Measurements from ENCODE around the gene ARIH1. TPM values are rescaled to one million over a fixed set of nuclear protein-coding genes. Genes with fewer than 3 reads are reported as not detected.
"Not testable (repeated sequence)": the region's sequence is repeated elsewhere in the genome, so short reads cannot be mapped to it uniquely, and the experiment has no call there.

Gene ARIH1
- polyA plus RNA-seq, 1 donor: 133 TPM

DNA sequence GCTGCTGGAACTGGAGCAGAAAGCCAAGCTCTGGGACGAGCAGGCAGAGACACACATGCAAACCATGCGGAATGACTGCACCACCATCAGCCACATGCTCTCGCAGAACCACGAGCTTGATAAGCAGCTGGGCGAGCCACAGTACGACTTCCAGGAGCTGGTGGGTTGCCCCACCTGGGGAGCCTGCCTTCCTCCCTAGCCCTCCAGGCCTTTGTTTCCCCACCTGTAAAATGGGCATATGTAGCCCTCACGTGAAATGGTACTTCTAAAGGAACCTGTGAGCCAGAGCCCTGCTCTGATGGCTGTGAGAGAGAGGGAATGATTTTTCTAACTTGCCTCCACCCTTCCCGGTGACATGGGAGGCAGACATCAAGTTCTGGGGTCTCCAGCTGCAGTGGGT, 135.7 kb downstream of the ARIH1 start:
- no peak for DNase-seq

DNA sequence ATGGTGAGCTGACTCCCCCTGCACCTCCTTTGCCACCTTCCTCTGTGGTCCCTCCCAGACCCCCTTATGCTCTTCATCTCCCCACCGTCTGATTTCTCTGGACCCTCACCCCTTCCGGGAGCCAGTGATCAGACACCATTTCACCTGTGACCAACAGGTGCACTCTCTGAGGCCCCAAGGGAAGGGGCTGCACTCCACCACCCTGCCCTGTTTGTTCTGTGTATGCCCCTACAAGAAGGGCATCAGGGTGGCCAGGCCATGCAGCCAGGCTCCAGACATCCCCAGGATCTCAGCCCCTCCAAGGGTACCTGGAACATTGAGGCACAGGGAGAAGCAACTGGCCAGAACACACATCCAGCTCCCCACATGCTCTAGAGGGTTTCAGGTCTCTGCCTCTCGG, 138.2 kb downstream of the ARIH1 start:
- not testable (repeated sequence) for DNase-seq

DNA sequence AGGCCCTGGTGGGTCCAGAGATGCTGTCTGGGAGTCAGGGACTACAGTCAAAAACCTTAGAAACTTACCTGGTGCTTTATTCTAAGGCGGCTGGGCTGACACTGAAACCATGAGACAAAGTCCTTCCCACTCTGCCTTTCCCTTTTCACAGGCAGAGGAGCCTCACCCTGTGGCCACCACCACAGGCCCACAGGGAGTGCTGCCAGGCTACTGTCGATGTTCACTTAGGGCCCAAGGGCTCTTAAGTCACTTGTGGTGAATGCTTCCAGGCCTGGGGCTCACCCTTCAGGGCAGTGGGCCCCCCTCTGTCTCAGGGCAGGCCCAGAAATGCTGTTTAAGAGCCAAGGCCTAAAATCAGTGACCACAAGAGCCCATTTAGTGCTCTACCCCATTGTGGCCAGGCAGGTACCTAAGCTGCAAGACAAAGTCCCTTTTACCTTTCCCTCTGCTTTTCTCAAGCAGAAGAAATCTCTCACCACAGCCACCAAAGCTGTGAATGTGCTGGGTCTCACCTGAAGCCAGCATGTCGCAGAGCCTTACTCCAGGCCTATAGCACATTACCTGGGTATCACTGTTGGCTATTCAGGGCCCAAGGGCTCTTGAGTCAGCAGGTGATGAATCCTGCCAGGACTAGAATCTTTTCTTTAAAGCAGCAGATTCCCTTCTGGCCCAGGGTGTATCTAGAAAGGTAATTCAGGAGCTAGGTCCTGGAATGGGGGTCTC, 140.8 kb downstream of the ARIH1 start:
- no peak for DNase-seq

DNA sequence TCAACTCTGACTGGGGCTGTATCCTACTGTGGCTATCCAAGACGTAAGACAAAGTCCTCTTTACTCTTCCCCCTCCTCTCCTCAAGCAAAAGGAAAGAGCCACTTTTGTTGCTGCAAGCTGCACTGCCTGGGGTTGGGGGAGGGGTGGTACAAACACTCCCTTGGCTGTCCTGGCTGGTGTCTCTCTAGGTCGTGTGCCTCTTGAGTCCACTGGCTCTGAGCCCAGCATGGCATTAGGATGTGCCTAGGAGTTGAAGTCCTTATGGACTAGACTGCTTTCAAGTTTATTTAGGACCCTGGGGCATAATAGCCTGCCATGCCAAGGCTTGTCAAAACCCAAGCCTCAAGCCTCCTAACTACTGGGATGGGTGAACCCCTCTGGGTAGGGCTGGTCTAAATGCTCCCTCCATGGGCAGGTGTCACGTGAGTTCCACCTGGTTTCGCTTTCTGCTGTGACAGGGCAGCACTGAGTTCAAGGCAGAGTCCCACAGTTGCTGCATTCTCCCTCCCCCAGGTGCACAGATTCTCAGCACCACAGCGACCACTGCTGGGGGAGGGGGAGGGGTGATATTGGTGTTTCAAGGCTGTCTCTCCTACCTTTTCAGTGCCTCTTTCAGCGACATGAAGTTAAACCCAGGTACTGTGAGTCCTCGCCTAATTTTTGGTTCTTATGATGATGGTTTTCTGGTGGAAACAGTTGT, 141.6 kb downstream of the ARIH1 start:
- DNase-seq: not testable (repeated sequence)

DNA sequence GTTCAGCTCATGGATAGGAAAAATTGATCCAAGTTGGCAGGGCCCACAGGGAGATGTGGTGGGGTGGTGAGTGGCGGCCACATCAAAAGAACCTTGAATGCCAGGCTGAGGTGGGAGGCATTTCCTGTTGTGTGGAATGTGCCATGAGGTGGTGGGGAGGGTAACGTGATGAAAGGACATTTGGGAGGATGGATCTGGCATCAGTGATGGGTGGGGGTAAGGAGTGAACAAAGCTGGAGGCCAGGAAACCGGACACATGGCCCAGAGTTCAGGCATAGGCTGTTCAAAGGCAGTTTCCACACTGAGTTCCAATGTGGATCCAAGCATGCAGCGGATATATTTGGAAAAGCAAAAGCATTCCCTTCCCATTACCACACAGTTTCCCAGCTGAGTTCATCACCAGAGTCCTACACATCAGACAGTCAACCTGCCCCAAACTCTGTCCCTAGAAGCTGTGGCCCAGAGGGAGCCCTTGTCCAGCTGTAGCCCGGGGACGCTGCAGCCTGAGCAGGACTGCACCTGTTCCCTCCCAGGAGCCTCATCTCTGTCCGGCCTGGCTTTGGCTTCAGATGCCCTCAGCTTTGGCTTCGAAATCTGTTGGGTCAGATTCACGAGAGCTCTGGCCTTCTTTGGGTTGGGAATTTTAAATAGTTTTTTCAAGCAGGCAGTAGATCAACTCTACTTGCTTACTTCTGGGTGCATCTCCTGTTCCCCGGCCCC, 142.5 kb downstream of the ARIH1 start:
- DNase-seq: no peak

DNA sequence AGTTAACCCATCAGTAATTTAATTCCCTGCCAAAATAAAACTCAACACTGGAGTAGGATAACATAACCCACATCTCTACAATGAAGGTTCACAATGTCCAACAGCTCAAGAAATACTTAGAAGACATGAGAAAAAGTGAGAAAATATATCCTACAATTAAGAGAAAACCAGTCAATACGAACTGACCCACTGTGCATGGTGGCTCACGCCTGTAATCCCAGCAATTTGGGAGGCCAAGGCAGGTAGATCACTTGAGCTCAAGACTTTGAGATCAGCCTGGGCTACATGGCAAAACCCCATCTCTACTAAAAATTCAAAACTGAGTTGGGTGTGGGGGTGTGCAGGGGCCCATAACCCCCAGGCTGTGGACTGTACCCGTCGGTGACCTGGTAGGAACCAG, 149.7 kb downstream of the ARIH1 start:
- DNase-seq: not testable (repeated sequence)

DNA sequence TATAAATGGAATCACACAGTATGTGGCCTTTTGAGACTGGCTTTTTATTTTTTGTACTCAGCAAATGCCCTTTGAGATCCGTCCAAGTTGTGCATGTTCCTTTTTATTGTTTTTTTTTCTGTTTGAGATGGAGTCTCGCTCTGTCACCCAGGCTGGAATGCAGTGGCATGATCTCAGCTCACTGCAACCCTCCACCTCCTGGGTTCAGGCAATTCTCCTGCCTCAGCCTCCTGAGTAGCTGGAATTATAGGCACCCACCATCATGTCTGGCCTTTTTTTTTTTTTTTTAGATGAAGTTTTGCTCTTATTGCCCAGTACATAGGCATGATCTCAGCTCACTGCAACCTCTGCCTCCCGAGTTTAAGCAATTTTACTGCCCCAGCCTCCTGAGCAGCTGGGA, 152.0 kb downstream of the ARIH1 start:
- DNase-seq: not testable (repeated sequence)

DNA sequence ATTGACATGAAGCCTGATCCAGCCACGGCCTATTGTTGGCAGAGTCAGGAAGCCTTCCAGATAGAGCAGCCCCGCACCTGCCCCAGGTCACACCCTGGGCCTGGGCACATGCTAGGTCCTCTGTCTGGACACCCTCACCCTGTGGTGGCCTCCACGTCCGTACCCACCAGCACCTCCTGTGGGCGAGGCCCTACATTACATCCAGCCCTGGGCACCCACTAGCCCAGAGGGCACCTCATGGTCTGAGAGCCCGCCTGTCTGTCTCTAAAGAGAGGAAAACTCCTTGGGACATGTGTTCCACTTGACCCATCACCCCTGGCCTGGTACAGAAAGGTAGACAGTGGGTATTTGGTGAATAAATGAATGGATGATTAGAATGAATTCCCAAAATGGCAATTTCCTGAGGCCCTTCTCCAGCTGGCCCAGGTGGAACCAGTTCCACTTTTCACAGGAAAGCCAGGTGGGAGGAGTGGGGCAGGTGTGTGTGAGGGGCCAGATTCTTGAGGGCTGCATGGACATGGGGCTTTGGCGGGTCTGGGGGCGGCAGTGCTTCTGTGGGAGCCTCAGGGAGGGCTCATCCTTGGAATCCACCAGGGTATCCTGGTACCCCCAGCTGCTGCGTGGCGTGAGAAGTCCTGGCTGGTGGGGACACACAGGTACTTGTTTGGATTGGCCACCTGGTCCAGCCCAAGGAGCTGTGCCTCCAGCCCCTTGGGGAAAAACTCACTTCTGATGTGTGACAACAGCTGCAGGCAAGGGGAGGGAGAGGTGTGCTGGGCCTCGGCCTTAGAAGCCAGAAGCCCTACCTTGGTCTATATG, 154.3 kb downstream of the ARIH1 start:
- DNase-seq: not testable (repeated sequence)

DNA sequence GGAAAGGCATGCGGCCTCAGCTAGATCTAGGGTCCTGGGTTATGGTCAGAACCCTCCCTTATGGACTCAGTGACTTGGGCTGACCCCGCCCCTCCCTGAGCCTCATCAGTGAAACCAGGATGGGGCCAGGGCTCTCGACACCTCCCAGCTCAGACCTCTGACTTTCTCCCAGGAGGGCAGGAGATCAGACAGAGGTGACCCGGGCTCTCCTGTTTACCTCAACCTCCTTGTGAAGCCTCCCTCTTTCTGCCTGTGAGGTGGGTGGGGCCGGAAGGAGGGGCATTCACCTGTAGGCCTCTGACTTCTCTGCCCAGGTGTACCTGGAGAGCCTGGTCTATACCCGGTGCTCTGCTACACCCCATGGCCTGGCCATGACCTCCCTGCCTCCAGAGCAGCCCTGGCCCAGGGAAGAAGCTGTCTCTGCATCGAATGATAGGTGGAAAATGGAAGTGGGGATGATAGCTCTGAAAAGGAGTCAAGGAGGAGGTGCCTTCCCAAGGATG, 155.0 kb downstream of the ARIH1 start:
- not testable (repeated sequence) for DNase-seq

DNA sequence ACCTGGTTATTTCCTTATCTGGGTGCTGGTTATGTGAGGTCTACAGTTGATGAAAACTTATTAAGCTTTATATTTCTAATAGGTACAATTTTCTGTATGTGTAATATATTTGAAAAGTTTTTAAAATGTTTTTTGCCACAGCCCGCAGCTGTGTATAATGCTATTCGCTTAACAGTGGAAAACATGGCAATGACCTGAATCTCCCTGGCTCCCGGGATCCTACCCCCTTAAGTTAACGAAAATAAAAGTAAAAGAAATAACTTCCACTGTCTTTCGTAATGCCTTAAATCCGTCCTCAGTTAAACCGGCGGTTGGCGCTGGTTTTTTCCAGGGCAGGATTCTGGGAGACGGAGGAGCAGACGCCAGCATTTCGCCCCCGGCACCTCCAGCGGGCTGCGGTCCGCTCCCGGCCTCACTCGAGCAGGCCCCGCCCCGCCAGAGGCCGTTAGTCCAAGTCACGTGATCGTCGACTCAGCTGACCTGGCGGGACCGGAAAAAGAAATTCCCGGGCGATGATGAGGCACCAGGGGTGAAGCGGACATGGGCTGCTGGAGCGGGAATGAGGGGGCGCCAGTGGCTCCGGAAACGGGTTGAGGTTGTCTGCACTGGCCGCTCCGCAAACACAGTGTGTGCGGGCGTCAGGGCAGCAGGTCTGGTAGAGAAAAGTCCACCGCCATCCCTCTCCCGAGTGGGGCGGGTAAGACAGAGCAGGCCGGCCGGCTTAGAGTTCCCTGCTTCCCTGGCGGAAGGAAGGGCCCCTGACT, 162.6 kb downstream of the ARIH1 start:
- DNase-seq: not testable (repeated sequence)

DNA sequence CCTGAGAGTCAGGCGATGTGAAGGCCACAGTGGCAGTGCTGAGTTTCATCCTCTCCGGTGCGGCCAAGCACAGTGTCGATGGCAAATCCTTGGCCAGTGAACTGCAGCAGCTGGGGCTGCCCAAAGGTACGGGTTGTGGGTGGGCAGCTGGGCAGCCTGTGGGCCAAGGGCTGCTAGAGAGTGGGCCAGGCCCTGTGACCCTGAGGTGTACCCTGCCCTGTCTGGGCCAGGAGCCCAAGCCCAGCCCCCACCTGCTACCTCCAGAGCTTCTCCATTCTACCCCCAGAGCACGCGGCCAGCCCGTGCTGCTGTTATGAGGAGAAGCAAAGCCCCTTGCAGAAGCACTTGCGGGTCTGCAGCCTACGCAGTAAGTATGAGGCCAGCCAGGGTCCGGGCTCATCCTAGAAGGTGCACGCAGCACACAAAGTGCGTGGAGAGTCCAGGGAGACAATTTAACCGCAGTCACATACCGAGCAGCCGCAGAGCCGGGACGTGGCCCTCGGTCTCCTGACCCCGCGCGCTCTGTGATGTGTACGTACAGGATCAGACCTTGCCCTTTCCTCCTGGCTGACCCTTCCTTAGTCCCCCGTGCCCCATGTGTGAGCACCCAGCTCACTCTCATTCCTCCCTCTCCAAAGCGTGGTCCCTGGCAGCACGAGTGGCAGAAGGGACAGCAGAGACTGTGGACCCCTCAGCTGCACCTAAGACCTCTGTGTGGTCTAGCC, 165.8 kb downstream of the ARIH1 start:
- DNase-seq: not testable (repeated sequence)

DNA sequence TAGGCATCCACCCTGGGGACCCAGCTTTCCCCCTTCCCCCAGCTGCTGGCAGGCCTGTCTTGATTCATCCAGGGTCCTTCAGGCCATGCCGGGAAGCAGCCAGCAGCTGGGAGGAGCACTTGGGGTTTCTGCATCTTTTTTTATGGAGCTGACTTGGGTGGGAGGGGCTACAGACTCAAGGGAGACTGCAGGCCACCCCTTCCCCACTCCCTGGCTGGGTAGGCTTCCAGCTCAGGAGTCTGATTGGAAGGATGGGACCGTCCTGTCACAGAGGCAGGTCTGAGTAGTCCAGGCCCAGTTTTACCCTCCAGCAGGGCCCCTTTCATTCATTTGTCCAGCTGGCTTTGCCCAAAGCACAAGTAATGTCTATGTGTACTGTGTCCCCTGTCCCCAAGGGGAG, 168.1 kb downstream of the ARIH1 start:
- not testable (repeated sequence) for DNase-seq

DNA sequence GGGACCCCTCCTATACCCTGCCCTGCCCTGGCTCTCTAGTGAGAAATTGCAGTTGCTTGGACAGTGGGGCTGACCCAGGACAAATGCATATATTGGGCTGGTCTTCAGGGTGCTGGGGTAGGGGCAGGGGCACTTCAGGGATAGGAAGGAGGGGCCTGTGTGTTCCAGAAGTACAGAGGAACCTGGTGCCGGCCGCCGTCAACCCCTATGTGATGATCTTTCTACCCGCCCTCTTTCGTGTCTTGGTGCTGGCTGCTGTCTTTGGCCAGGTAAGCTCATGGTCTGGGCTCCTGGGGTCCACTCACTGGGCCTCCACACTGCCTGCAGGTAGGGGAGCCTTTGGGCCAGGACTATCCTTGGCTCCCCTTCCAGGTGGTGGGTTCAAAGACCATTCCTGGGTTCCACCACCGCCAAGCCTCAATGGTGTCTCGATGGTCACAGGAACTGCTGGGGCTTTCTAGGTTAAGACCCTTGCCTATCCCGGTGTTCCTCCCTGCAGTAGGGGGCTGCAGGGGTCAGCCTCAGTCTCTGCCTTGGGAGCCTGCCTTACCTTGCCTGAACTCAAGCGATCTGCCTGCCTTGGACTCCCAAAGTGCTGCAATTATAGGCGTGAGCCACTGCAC, 174.6 kb downstream of the ARIH1 start:
- DNase-seq: not testable (repeated sequence)

Other genes starting within 250 kb of the ARIH1 start
- 1,017 TPM for gene PKM, start 243.1 kb upstream of the ARIH1 start, polyA plus RNA-seq (ENCODE audit: insufficient read length)
- 56.4 TPM for gene PARP6, start 201.8 kb upstream of the ARIH1 start, polyA plus RNA-seq (ENCODE audit: insufficient read length)
- gene CELF6, start 154.2 kb upstream of the ARIH1 start, polyA plus RNA-seq (ENCODE audit: insufficient read length): 2.1 TPM
- 56.7 TPM for gene HEXA, start 98.3 kb upstream of the ARIH1 start, polyA plus RNA-seq (ENCODE audit: insufficient read length)
- not detected for gene TMEM202, start 76.0 kb upstream of the ARIH1 start, polyA plus RNA-seq (ENCODE audit: insufficient read length)
- gene GOLGA6B, start 180.4 kb downstream of the ARIH1 start, polyA plus RNA-seq (ENCODE audit: insufficient read length): not detected
- not detected for gene HIGD2B, start 211.9 kb downstream of the ARIH1 start, polyA plus RNA-seq (ENCODE audit: insufficient read length)
- 22.3 TPM for gene BBS4, start 211.9 kb downstream of the ARIH1 start, polyA plus RNA-seq (ENCODE audit: insufficient read length)

Measured in hindlimb muscle (tissue), 1 donor.